Activated CD8-positive, alpha-beta T cell treated with anti-CD3 and anti-CD28 coated beads, Interleukin-2, amount 10 ng/mL, durations not matched to agents 7 days and 5 days (primary cell): Measurements from ENCODE around the gene RIN3. TPM values are rescaled to one million over a fixed set of nuclear protein-coding genes. Genes with fewer than 3 reads are reported as not detected.

Experiments used
- ATAC-seq: fragments of 150-1000 bp; cut with Tn5 transposase; one replicate; pipeline ENCODE4 v1.10.0; 2021; ENCODE audit warnings: moderate library complexity
- CTCF ChIA-PET: fragments of 350-600 bp; sonication (Branson Sonifier 250); formaldehyde crosslinking; loops from one replicate; lab custom pipeline; 2021; ENCODE audit warnings: antibody characterized with exemption; lab: Charles Lee
- POLR2A ChIA-PET: fragments of 350-600 bp; sonication (Branson Sonifier 250); formaldehyde crosslinking; loops from one replicate; lab custom pipeline; 2021; ENCODE audit warnings: antibody characterized with exemption; lab: Charles Lee
- DNase-seq: peaks from one replicate; pipeline ENCODE4 v3.0.0-alpha.2; 2020
- H3K27ac Mint-ChIP-seq: one replicate; pipeline ENCODE4 v1.8.0; 2021; ENCODE audit warnings: mild to moderate bottlenecking, mixed read lengths
- H3K27me3 Mint-ChIP-seq: one replicate; pipeline ENCODE4 v1.8.0; 2021; ENCODE audit warnings: low read depth, mixed read lengths
- H3K36me3 Mint-ChIP-seq: one replicate; pipeline ENCODE4 v1.8.0; 2021; ENCODE audit warnings: low read depth, mixed read lengths
- H3K4me1 Mint-ChIP-seq: one replicate; pipeline ENCODE4 v1.8.0; 2021; ENCODE audit warnings: low read depth, mixed read lengths
- H3K4me3 Mint-ChIP-seq: one replicate; pipeline ENCODE4 v1.8.0; 2021; ENCODE audit warnings: mild to moderate bottlenecking, mixed read lengths
- H3K9me3 Mint-ChIP-seq: one replicate; pipeline ENCODE4 v1.8.0; 2022; ENCODE audit warnings: mixed read lengths; ENCODE audit not compliant: insufficient read depth
- total RNA-seq, 2 experiments: library from RNA; stranded (reverse); gene quantifications; one replicate each; pipeline ENCODE4 v1.2.3, GENCODE V29; 2021

RIN3 gene
- total RNA-seq, 2 experiments from 2014 or later, result 85.6 to 89.0 TPM

- Mint-ChIP-seq H3K36me3 (no peaks in the 10 kb centered on the region), H3K27me3 (peaks cover 12% of the 10 kb centered on the region), H3K9me3 (no peaks in the 10 kb centered on the region), H3K27ac (no peak overlapping the region), H3K4me1 (peaks cover 6% of the 10 kb centered on the region), H3K4me3 (no peak overlapping the region)
- CTCF ChIA-PET, result interaction anchor here (1.2 to 1.3 kb wide), 2 partner anchors 9 to 122 kb away, joined by 3 read pairs; no protein-coding TSS in a partner anchor
- no peak for ATAC-seq
- POLR2A ChIA-PET, result no interaction called here
- DNase-seq, result no peak
Observed at GRCh38 chr14:92473969-92474535, 39.5 kb upstream of the RIN3 start.

- no peaks in the 10 kb centered on the region for H3K36me3 Mint-ChIP-seq
- H3K4me3 Mint-ChIP-seq, result no peak overlapping the region
- ChIA-PET POLR2A (no interaction called here), CTCF (no interaction called here)
- peaks cover 16% of the 10 kb centered on the region for H3K27me3 Mint-ChIP-seq
- peaks cover 5% of the 10 kb centered on the region for H3K9me3 Mint-ChIP-seq
- peaks cover 6% of the 10 kb centered on the region for H3K4me1 Mint-ChIP-seq
- no peak overlapping the region for H3K27ac Mint-ChIP-seq
- no peak for DNase-seq
- no peak for ATAC-seq
Observed at GRCh38 chr14:92475037-92475436, 38.5 kb upstream of the RIN3 start.

GRCh38 chr14:92475451-92476187, 38.0 kb upstream of the RIN3 start:
- Mint-ChIP-seq H3K4me1 (peaks cover 6% of the 10 kb centered on the region), H3K9me3 (peaks cover 5% of the 10 kb centered on the region), H3K36me3 (no peaks in the 10 kb centered on the region), H3K4me3 (no peak overlapping the region), H3K27ac (no peak overlapping the region), H3K27me3 (peaks cover 17% of the 10 kb centered on the region)
- DNase-seq (no peak), ATAC-seq (no peak)
- CTCF ChIA-PET, result interaction anchor here (0.7 kb wide), 1 partner anchor 10 kb away, joined by 3 read pairs; no protein-coding TSS in a partner anchor
- POLR2A ChIA-PET, result no interaction called here

GRCh38 chr14:92480856-92481255, 32.7 kb upstream of the RIN3 start:
- no peaks in the 10 kb centered on the region for H3K4me1 Mint-ChIP-seq
- H3K27ac Mint-ChIP-seq, result no peak overlapping the region

GRCh38 chr14:92481386-92481785, 32.2 kb upstream of the RIN3 start:
- CTCF ChIA-PET, result no interaction called here
- ATAC-seq, result no peak
- Mint-ChIP-seq H3K4me1 (no peaks in the 10 kb centered on the region), H3K27ac (no peak overlapping the region), H3K27me3 (peaks cover 13% of the 10 kb centered on the region), H3K9me3 (peaks cover 5% of the 10 kb centered on the region), H3K4me3 (no peak overlapping the region), H3K36me3 (no peaks in the 10 kb centered on the region)
- no peak for DNase-seq
- POLR2A ChIA-PET, result no interaction called here

More at GRCh38 chr14:92480856-92481255, 32.7 kb upstream of the RIN3 start:
- CTCF ChIA-PET, result interaction anchor here (1.0 kb wide), 1 partner anchor 14 kb away, joined by 3 read pairs; no protein-coding TSS in a partner anchor
- Mint-ChIP-seq H3K4me3 (no peak overlapping the region), H3K9me3 (peaks cover 5% of the 10 kb centered on the region), H3K27me3 (peaks cover 13% of the 10 kb centered on the region), H3K36me3 (no peaks in the 10 kb centered on the region)
- ATAC-seq (no peak), DNase-seq (no peak)
- POLR2A ChIA-PET, result no interaction called here

- ATAC-seq, result no peak
- ChIA-PET CTCF (no interaction called here), POLR2A (no interaction called here)
- Mint-ChIP-seq H3K36me3 (no peaks in the 10 kb centered on the region), H3K27me3 (peaks cover 13% of the 10 kb centered on the region), H3K9me3 (peaks cover 5% of the 10 kb centered on the region), H3K27ac (no peak overlapping the region), H3K4me1 (no peaks in the 10 kb centered on the region), H3K4me3 (no peak overlapping the region)
- DNase-seq, result no peak
Observed at GRCh38 chr14:92481811-92482555, 31.6 kb upstream of the RIN3 start.

GRCh38 chr14:92482621-92483319, 30.8 kb upstream of the RIN3 start:
- H3K9me3 Mint-ChIP-seq, result peaks cover 5% of the 10 kb centered on the region

GRCh38 chr14:92484132-92484823, 29.3 kb upstream of the RIN3 start:
- peaks cover 15% of the 10 kb centered on the region for H3K27me3 Mint-ChIP-seq
- H3K36me3 Mint-ChIP-seq, result no peaks in the 10 kb centered on the region
- POLR2A ChIA-PET, result no interaction called here
- DNase-seq, result no peak
- peaks cover 4% of the 10 kb centered on the region for H3K4me1 Mint-ChIP-seq
- peaks cover 5% of the 10 kb centered on the region for H3K9me3 Mint-ChIP-seq
- ATAC-seq, result no peak
- no peak overlapping the region for H3K4me3 Mint-ChIP-seq
- no peak overlapping the region for H3K27ac Mint-ChIP-seq
- CTCF ChIA-PET, result no interaction called here

More at GRCh38 chr14:92482621-92483319, 30.8 kb upstream of the RIN3 start:
- no peak overlapping the region for H3K4me3 Mint-ChIP-seq
- H3K27ac Mint-ChIP-seq, result no peak overlapping the region
- H3K36me3 Mint-ChIP-seq, result no peaks in the 10 kb centered on the region
- CTCF ChIA-PET, result no interaction called here
- peaks cover 18% of the 10 kb centered on the region for H3K27me3 Mint-ChIP-seq
- H3K4me1 Mint-ChIP-seq, result peaks cover 4% of the 10 kb centered on the region
- ATAC-seq (no peak), DNase-seq (no peak)
- POLR2A ChIA-PET, result no interaction called here

- H3K27ac Mint-ChIP-seq, result no peak overlapping the region
- no peaks in the 10 kb centered on the region for H3K36me3 Mint-ChIP-seq
- ATAC-seq (no peak), DNase-seq (no peak)
- no peaks in the 10 kb centered on the region for H3K9me3 Mint-ChIP-seq
- ChIA-PET CTCF (interaction anchor here (1.0 to 1.3 kb wide), 2 partner anchors 13 to 25 kb away, joined by 3 read pairs; no protein-coding TSS in a partner anchor), POLR2A (no interaction called here)
- peaks cover 9% of the 10 kb centered on the region for H3K27me3 Mint-ChIP-seq
- peaks cover 4% of the 10 kb centered on the region for H3K4me1 Mint-ChIP-seq
- H3K4me3 Mint-ChIP-seq, result no peak overlapping the region
Observed at GRCh38 chr14:92486881-92487280, 26.7 kb upstream of the RIN3 start.

- no peak for ATAC-seq
- ChIA-PET POLR2A (no interaction called here), CTCF (interaction anchor here (1.0 to 1.3 kb wide), 2 partner anchors 13 to 24 kb away, joined by 3 read pairs; no protein-coding TSS in a partner anchor)
- Mint-ChIP-seq H3K4me1 (peaks cover 4% of the 10 kb centered on the region), H3K9me3 (no peaks in the 10 kb centered on the region), H3K27me3 (peaks cover 7% of the 10 kb centered on the region), H3K4me3 (no peak overlapping the region), H3K36me3 (no peaks in the 10 kb centered on the region), H3K27ac (no peak overlapping the region)
- DNase-seq, result no peak
Observed at GRCh38 chr14:92487513-92488133, 26.0 kb upstream of the RIN3 start.
